ENCODE results near the gene FALEC.

GRCh38 chr1:150545486-150546032 is 30.0 kb downstream of the FALEC start:
- no peak for TF ChIP-seq CREB5 (CRISPR knock-in tag; IDR thresholded peaks at IDR 0.05; ENCODE audit: low read depth)
- TF ChIP-seq ZFP30 (CRISPR knock-in tag; IDR thresholded peaks at IDR 0.05), result no peak
- TF ChIP-seq PATZ1 (CRISPR knock-in tag; IDR thresholded peaks at IDR 0.05; ENCODE audit: borderline replicate concordance), result no peak
- no peak for TF ChIP-seq TOX (CRISPR knock-in tag; IDR thresholded peaks at IDR 0.05; ENCODE audit: borderline replicate concordance)
- no peak for TF ChIP-seq RARB (CRISPR knock-in tag; IDR thresholded peaks at IDR 0.05)
- TF ChIP-seq, protein P1, sequence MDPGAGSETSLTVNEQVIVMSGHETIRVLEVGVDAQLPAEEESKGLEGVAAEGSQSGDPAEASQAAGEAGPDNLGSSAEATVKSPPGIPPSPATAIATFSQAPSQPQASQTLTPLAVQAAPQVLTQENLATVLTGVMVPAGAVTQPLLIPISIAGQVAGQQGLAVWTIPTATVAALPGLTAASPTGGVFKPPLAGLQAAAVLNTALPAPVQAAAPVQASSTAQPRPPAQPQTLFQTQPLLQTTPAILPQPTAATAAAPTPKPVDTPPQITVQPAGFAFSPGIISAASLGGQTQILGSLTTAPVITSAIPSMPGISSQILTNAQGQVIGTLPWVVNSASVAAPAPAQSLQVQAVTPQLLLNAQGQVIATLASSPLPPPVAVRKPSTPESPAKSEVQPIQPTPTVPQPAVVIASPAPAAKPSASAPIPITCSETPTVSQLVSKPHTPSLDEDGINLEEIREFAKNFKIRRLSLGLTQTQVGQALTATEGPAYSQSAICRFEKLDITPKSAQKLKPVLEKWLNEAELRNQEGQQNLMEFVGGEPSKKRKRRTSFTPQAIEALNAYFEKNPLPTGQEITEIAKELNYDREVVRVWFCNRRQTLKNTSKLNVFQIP (CRISPR knock-in tag; IDR thresholded peaks at IDR 0.05; ENCODE audit: borderline replicate concordance, low read depth), result no peak
- TF ChIP-seq TCF4 (CRISPR knock-in tag; IDR thresholded peaks at IDR 0.05; ENCODE audit: borderline replicate concordance), result no peak
- TF ChIP-seq OSR1 (CRISPR knock-in tag; IDR thresholded peaks at IDR 0.05), result no peak
- TF ChIP-seq, protein P2, sequence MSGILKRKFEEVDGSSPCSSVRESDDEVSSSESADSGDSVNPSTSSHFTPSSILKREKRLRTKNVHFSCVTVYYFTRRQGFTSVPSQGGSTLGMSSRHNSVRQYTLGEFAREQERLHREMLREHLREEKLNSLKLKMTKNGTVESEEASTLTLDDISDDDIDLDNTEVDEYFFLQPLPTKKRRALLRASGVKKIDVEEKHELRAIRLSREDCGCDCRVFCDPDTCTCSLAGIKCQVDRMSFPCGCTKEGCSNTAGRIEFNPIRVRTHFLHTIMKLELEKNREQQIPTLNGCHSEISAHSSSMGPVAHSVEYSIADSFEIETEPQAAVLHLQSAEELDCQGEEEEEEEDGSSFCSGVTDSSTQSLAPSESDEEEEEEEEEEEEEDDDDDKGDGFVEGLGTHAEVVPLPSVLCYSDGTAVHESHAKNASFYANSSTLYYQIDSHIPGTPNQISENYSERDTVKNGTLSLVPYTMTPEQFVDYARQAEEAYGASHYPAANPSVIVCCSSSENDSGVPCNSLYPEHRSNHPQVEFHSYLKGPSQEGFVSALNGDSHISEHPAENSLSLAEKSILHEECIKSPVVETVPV (CRISPR knock-in tag; IDR thresholded peaks at IDR 0.05), result no peak
- no peak for TF ChIP-seq BACH2 (CRISPR knock-in tag; IDR thresholded peaks at IDR 0.05; ENCODE audit: borderline replicate concordance)
- no peak for TF ChIP-seq ZNF8 (CRISPR knock-in tag; IDR thresholded peaks at IDR 0.05)
